ENCODE data around the gene GRIK5.

The GRIK5 gene

GRCh38 chr19:42081584-42082203 lies 11.7 kb upstream of the GRIK5 start (continued):
- no peak for TF ChIP-seq ZNF174 (tag by site-specific recombination; IDR thresholded peaks at IDR 0.05)
- TF ChIP-seq HOXD13 (CRISPR knock-in tag; IDR thresholded peaks at IDR 0.05; ENCODE audit: borderline replicate concordance) = no peak
- TF ChIP-seq PRDM1 (tag by site-specific recombination; IDR thresholded peaks at IDR 0.05) = no peak
- TF ChIP-seq ZBTB17 (tag by site-specific recombination; IDR thresholded peaks at IDR 0.05) = no peak

- Histone ChIP-seq H3K9me3 (ENCODE audit: control insufficient read depth, insufficient read depth, low read depth, low read length) (no peaks in the 10 kb centered on the region), H3K36me3 (ENCODE audit: control insufficient read depth in 2 of 2, insufficient read depth in 1 of 2, low read length in 2 of 2) (peaks cover 45 to 49% of the 10 kb centered on the region in 2 experiments), H3K4me1 (ENCODE audit: control insufficient read depth, insufficient read depth, low read length) (peaks cover 11% of the 10 kb centered on the region), H3K4me3 (ENCODE audit: low read depth, low read length) (no peak overlapping the region), H3K27ac (ENCODE audit: extremely low read depth, low read depth, low read length) (no peak overlapping the region)
- TF ChIP-seq ZNF660 (tag by site-specific recombination; IDR thresholded peaks at IDR 0.05) (no peak), CTCF (tag by site-specific recombination; IDR thresholded peaks at IDR 0.05) (no peak), ZNF248 (tag by site-specific recombination; IDR thresholded peaks at IDR 0.05) (no peak), HOXA7 (CRISPR knock-in tag; IDR thresholded peaks at IDR 0.05; ENCODE audit: borderline replicate concordance) (no peak), ZBTB26 (tag by site-specific recombination; optimal IDR thresholded peaks at IDR 0.05) (no peak), ZNF398 (tag by site-specific recombination; IDR thresholded peaks at IDR 0.05) (no peak), KLF1 (tag by site-specific recombination; IDR thresholded peaks at IDR 0.05) (no peak), AEBP2 (tag by site-specific recombination; IDR thresholded peaks at IDR 0.05; ENCODE audit: borderline replicate concordance) (no peak), ATF2 (tag by site-specific recombination; IDR thresholded peaks at IDR 0.05; ENCODE audit: low read depth) (no peak), OSR2 (tag by site-specific recombination; IDR thresholded peaks at IDR 0.05) (no peak)
- CTCF ChIA-PET = interaction anchor here (0.6 to 1.3 kb wide), 6 partner anchors 7 to 104 kb away, joined by 3 to 8 read pairs (median 3); partner anchors contain the start of gene POU2F2
- POLR2A ChIA-PET = interaction anchor here (0.8 kb wide), 1 partner anchor 44 kb away, joined by 3 read pairs; no protein-coding TSS in a partner anchor
Observed at GRCh38 chr19:42080764-42081375, 10.9 kb upstream of the GRIK5 start.
